Activated T-helper 1 cell treated with anti-CD3 and anti-CD28 coated beads, Interleukin-12 subunit alpha, Interleukin-12 subunit beta, Interleukin-2, Interleukin-4 antibody, amounts not matched to agents 30 ng/mL and 10 ng/mL and 1 ng/mL, durations not matched to agents 14 hours and 24 hours and 36 hours (primary cell): Measurements from ENCODE around the gene PPT2. TPM values are rescaled to one million over a fixed set of nuclear protein-coding genes. Genes with fewer than 3 reads are reported as not detected.
A peak's percentile ranks its signal among the peaks of the same experiment; 100 is the strongest.

ENCODE experiments used
- DNase-seq: peaks from one replicate; pipeline ENCODE4 v3.0.0; 2021; ENCODE audit warnings: low spot score
- H3K27ac Mint-ChIP-seq: one replicate; pipeline ENCODE4 v1.8.0; 2021; ENCODE audit warnings: mild to moderate bottlenecking, mixed read lengths
- H3K27me3 Mint-ChIP-seq: one replicate; pipeline ENCODE4 v1.8.0; 2022; ENCODE audit warnings: mild to moderate bottlenecking, moderate library complexity, mixed read lengths; ENCODE audit not compliant: insufficient read depth
- H3K36me3 Mint-ChIP-seq: one replicate; pipeline ENCODE4 v1.8.0; 2021; ENCODE audit warnings: low read depth, mixed read lengths
- H3K4me1 Mint-ChIP-seq: one replicate; pipeline ENCODE4 v1.8.0; 2021; ENCODE audit warnings: low read depth, mixed read lengths
- H3K4me3 Mint-ChIP-seq: one replicate; pipeline ENCODE4 v1.8.0; 2021; ENCODE audit warnings: mild to moderate bottlenecking, moderate library complexity, mixed read lengths
- H3K9me3 Mint-ChIP-seq: one replicate; pipeline ENCODE4 v1.8.0; 2021; ENCODE audit warnings: mixed read lengths
- intact Hi-C: fragments of 100-400 bp; cut with micrococcal nuclease; formaldehyde crosslinking; loops from one replicate; pipeline ENCODE4 v1.15.1; 2024
- total RNA-seq: library from RNA; stranded (reverse); gene quantifications from 2 replicates; pipeline ENCODE4 v1.2.3, GENCODE V29; 2022

Gene PPT2, protein sequence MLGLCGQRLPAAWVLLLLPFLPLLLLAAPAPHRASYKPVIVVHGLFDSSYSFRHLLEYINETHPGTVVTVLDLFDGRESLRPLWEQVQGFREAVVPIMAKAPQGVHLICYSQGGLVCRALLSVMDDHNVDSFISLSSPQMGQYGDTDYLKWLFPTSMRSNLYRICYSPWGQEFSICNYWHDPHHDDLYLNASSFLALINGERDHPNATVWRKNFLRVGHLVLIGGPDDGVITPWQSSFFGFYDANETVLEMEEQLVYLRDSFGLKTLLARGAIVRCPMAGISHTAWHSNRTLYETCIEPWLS
- 12.4 and 17.1 TPM in 2 replicates for total RNA-seq

DNA sequence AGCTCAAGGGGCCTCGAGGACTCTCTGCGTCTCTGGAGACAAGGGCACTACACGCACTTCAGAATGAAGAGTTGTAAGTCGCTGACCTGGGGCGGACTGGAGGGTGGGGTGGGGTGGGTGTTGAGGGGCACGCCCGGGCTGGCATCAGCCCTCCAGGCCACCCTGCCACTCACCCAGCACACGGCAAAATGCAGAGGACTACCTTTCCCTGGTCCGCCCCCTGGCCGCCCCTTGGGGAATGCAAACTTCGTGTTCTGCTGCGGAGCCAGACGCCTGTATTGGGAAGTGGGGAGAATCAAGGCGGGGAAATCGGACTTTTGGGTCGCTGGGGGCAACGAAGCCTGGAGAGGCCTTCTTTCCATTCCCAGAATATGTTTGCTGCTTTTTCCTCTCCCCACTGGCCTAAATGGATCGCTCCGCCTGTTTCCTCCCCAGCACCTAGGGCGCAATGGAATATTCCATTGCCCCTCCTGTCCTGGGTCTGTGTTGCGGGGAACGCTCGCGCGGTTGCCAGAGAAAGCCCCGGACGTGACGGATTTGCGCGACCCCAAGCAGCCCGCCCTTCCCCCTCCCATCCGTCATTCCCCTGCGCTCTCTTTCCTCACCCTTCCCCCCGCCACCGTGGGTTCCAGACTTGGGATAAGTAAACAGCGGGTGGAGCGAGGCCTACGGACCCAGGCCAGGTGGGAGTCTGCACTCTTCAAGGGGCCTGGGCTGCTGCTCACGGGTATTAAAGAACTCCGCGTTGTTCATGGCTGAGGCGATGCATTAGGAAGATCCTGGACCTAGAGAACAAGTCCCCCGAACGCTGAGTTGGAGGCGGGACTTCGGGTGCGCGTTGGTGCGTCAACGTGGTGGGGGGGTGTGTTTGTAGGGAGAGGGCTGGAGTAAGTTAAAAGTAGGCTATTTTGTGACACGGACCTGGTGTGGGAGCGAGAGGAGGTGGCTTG lies at the start of gene PPT2:
TSS of gene PPT2 (plus strand) at position 578 of the 950 bp plus-strand sequence. CDS start 454 bp downstream, outside the sequence.
- Mint-ChIP-seq H3K27ac (peak within 1 kb of the TSS; percentile 86), H3K4me1 (peaks cover 40% of the 10 kb centered on the region), H3K9me3 (no peaks in the 10 kb centered on the region), H3K36me3 (peaks cover 19% of the 10 kb centered on the region), H3K27me3 (peaks cover 36% of the 10 kb centered on the region), H3K4me3 (peak within 1 kb of the TSS; percentile 99)
- intact Hi-C loops, result loop anchor here (1.0 kb wide), 6 partner anchors 22 to 106 kb away; partner anchors contain the start of genes AGPAT1 and FKBPL
- DNase-seq, result peak; percentile 55

DNA sequence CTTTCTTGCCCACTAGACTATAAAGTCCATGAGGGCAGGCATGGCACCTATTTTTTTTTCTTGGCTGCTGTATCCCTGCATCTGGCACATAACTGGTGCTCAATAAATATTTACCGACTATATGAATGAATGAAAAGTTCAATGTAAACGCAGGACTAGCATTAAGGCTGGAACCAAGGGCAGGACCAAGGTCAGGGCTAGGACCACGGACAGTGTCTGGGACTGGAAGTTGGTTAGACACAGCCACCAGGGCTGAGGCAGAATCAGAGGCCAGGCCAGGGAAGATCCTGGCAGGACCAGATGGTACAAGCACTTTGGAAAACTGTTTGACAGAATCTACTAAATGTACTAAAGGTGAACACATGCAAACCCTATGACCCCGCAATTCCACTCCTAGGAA lies 48.5 kb upstream of the PPT2 start:
- no peak overlapping the region for H3K27ac Mint-ChIP-seq
- DNase-seq, result no peak
- no peaks in the 10 kb centered on the region for H3K4me1 Mint-ChIP-seq
- no peaks in the 10 kb centered on the region for H3K36me3 Mint-ChIP-seq
- peaks cover 22% of the 10 kb centered on the region for H3K27me3 Mint-ChIP-seq
- H3K4me3 Mint-ChIP-seq, result no peak overlapping the region
- intact Hi-C loops, result no loop called here
- H3K9me3 Mint-ChIP-seq, result no peaks in the 10 kb centered on the region

DNA sequence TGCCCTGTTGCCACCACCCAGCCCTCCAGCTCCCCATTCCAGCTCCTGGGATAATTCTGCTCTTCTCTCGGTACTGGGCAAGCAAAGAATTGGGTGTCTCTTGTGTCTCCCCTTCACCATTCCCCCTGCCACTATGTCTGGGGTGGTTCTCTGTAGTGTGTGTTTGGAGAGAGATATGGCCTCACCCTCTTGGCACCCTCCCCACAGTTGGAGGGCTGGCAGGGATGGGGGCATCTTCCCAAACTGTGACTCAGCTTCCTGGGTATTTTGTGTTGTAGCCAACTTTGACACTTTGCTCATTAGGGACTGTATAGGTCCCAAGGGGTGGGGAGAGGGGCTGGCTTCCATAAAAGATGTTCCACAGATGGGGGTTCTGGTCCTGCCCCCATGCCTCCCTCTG lies 46.5 kb upstream of the PPT2 start:
- no peak overlapping the region for H3K4me3 Mint-ChIP-seq
- peaks cover 22% of the 10 kb centered on the region for H3K27me3 Mint-ChIP-seq
- peaks cover 8% of the 10 kb centered on the region for H3K36me3 Mint-ChIP-seq
- H3K27ac Mint-ChIP-seq, result no peak overlapping the region
- H3K9me3 Mint-ChIP-seq, result no peaks in the 10 kb centered on the region
- intact Hi-C loops, result no loop called here
- no peaks in the 10 kb centered on the region for H3K4me1 Mint-ChIP-seq
- DNase-seq, result no peak

DNA sequence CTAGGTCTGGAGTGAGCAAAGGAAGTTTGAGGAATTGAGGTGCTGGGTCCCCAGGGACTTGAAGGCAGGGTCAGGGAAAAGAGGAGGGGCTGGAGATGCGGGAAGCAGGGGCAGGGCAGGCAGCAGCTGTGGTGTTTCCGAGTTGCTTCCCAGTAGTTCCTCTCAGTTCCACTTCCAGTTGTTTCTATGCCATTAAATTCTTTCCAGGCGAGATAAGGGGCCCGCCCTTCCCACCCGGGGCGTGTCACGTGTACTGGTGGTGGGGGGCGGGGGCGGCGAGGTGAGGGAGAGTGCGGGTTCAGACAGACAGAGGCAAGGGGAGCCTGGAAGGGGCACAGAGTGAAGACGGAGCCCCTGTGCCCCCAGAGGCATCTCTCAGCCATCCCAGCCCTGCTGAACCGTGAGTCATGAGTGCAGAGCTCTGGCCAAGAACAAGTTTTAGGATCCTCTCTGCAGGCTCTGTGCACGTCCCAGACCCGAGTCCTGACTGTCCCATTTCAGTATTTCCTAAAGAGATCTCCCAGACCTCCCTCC lies 45.8 kb upstream of the PPT2 start:
- peaks cover 22% of the 10 kb centered on the region for H3K27me3 Mint-ChIP-seq
- H3K4me3 Mint-ChIP-seq, result no peak overlapping the region
- no peak overlapping the region for H3K27ac Mint-ChIP-seq
- H3K4me1 Mint-ChIP-seq, result no peaks in the 10 kb centered on the region
- H3K36me3 Mint-ChIP-seq, result peaks cover 9% of the 10 kb centered on the region
- H3K9me3 Mint-ChIP-seq, result no peaks in the 10 kb centered on the region
- DNase-seq, result no peak
- intact Hi-C loops, result no loop called here

DNA sequence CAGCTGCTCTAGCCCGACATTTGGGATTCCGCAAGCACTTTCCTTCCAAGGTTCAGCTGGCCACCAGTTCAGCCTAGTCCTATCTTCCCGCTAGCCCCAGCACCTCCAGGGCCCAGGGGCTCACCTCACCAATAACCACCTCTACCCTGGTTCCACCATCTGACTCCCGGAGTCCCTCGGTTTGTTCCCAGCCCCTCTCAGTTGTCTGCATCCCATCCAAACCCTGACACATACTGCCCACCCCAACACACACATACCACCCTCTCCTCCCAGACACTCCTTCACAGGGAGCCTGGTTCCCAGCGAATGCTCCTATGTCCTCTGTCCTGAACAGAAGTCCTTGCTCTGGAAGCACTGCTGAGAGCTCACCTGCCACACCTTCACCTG lies 45.2 kb upstream of the PPT2 start:
- Mint-ChIP-seq H3K36me3 (peaks cover 13% of the 10 kb centered on the region), H3K9me3 (no peaks in the 10 kb centered on the region), H3K4me3 (no peak overlapping the region), H3K27me3 (peaks cover 22% of the 10 kb centered on the region), H3K4me1 (no peaks in the 10 kb centered on the region), H3K27ac (no peak overlapping the region)
- no peak for DNase-seq
- intact Hi-C loops, result no loop called here

DNA sequence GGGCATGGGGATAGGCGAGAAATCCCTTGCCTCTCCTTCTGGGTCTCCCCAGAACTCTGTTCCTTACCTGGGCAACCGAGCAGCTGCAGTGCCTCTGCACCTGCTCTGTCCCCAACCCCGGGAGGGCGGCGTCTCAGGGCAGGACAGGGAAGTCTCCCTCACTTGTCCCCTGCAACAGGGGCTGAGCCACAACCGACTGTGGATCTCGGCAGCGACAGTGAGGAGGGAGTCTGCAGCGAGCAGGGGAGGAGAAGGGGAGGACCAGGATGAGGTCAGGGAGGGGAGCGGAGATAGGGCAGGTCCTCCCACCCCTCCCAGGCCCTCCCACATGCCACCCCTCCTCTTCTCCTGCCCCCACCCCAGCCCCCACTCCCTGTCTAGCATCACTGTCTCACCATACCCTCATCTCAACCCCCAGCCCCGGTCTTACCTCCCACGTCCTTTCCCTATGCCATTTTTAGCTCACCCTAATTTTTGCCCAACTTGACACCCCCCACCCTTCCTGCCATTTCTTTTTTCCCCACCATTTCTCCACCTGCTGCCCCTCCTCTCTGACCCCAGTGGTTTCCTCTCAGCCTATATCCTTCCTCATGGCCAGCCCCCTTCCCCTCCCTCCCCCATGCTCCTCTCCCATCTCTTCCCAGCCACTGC lies 44.7 kb upstream of the PPT2 start, which contains the start of gene TNXB:
TSS of gene TNXB (minus strand) at position 225 of the 651 bp plus-strand sequence. CDS start 11,140 bp downstream, outside the sequence.
- DNase-seq, result no peak
- Mint-ChIP-seq H3K9me3 (no peaks in the 10 kb centered on the region), H3K4me3 (no peak within 1 kb of the TSS), H3K36me3 (peaks cover 13% of the 10 kb centered on the region), H3K27me3 (peaks cover 20% of the 10 kb centered on the region), H3K27ac (no peak within 1 kb of the TSS), H3K4me1 (no peaks in the 10 kb centered on the region)
- intact Hi-C loops, result no loop called here

DNA sequence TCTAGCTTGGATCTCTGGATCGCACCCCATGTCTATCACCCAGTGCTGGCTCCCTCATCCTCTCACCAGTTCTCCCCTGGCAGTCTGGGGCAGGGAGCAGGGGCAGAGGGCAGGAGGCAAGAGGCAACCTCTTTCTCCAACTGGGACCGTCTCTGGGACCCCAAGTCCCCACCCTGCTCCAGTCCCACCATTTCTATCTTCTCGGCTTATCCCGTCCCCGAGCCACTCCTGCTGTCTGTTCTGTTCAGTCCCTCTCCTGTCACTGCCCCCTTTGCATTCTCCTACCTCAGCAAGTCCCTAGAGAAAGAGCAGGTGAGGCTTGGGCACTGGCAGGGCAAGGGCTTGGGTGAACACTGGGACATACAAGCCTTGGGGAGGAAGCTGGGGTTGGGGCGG lies 44.2 kb upstream of the PPT2 start:
- Mint-ChIP-seq H3K4me1 (no peaks in the 10 kb centered on the region), H3K4me3 (no peak overlapping the region), H3K9me3 (no peaks in the 10 kb centered on the region), H3K36me3 (peaks cover 15% of the 10 kb centered on the region), H3K27ac (no peak overlapping the region), H3K27me3 (peaks cover 20% of the 10 kb centered on the region)
- intact Hi-C loops, result no loop called here
- no peak for DNase-seq

DNA sequence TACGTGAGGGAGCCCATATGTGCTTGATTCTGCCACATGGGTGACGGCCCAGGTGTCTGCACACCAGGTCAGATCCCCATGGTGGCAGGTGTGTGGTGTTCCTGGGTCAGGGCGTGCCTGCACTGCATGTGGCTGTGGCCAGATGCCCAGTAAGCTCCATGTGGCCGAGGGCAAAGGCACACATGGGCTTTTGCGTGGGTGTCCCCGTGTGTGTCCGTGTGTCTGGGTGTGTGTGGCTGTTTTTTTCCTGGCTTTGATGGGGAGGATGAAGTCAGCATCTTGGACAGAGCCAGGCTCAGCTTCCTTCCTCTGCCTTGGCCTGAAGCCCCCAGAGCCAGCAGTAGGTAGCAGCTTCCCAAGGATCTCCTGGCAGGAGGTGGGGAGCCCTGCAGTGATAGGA lies 43.3 kb upstream of the PPT2 start:
- peaks cover 20% of the 10 kb centered on the region for H3K36me3 Mint-ChIP-seq
- no peaks in the 10 kb centered on the region for H3K9me3 Mint-ChIP-seq
- intact Hi-C loops, result no loop called here
- no peak for DNase-seq
- peaks cover 15% of the 10 kb centered on the region for H3K27me3 Mint-ChIP-seq
- H3K27ac Mint-ChIP-seq, result no peak overlapping the region
- H3K4me3 Mint-ChIP-seq, result no peak overlapping the region
- H3K4me1 Mint-ChIP-seq, result no peaks in the 10 kb centered on the region

DNA sequence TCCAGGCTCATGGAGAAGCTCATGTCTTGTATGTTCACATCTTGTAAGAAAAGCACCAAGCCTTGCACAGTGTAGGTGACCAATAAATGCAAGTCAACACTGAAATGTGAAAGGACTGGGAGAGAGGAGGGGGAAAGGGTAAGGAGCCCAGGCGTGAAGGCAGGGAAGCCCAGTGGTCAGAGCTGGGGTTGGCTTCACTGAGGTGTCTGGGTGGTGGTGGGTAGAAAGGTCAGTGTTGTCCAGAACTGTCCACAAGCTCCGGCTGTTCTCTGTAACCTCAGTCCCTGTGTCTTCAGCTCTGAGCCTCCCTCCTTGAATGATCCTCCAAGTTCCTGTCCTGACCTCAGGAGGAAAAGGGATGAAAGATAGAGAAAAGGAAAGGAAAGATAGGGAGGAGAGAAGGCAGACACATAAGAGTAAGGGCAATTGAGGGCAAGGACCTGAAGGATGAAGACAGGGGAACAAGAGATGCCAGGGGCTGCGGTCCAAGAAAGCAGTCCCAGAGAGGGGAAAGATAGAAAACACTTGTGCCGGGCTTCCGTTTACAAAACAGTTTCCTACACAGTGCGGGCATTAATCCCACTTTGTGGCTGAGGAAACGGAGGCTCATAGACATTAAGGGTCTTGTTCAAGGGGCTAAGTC lies 42.4 kb upstream of the PPT2 start:
- H3K27me3 Mint-ChIP-seq, result peaks cover 15% of the 10 kb centered on the region
- H3K27ac Mint-ChIP-seq, result peak overlapping the region; percentile 4
- H3K4me3 Mint-ChIP-seq, result no peak overlapping the region
- no peaks in the 10 kb centered on the region for H3K9me3 Mint-ChIP-seq
- intact Hi-C loops, result no loop called here
- peaks cover 28% of the 10 kb centered on the region for H3K36me3 Mint-ChIP-seq
- no peaks in the 10 kb centered on the region for H3K4me1 Mint-ChIP-seq
- DNase-seq, result no peak

DNA sequence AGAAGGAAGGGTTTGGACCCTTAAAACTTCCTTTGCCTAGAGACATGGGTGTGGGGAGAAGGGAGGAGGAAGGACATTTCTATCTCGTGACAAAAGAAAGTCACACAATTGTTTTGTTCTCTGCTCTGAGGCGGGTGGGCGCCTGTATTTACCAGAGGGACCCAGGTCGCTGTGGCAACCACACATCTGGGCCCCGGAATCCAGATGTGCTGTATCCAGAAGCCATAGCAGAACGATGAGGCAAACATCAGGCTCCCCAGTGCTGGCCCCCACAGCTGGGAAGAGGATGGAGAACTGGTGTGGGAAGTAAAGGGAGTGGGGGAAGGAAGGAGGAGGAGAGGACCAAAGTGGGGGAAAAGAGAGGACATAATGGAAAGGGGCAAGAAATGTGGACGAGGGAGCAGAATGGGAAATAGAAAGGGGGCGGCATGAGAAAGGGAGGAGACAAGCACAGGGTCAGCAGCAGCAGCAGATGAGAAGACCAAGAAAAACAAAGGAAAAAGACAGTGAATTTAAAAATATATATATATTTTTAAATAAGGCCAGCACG lies 41.4 kb upstream of the PPT2 start:
- Mint-ChIP-seq H3K4me3 (no peak overlapping the region), H3K27ac (no peak overlapping the region), H3K4me1 (no peaks in the 10 kb centered on the region), H3K9me3 (no peaks in the 10 kb centered on the region), H3K27me3 (peaks cover 15% of the 10 kb centered on the region), H3K36me3 (peaks cover 31% of the 10 kb centered on the region)
- no peak for DNase-seq
- intact Hi-C loops, result no loop called here

DNA sequence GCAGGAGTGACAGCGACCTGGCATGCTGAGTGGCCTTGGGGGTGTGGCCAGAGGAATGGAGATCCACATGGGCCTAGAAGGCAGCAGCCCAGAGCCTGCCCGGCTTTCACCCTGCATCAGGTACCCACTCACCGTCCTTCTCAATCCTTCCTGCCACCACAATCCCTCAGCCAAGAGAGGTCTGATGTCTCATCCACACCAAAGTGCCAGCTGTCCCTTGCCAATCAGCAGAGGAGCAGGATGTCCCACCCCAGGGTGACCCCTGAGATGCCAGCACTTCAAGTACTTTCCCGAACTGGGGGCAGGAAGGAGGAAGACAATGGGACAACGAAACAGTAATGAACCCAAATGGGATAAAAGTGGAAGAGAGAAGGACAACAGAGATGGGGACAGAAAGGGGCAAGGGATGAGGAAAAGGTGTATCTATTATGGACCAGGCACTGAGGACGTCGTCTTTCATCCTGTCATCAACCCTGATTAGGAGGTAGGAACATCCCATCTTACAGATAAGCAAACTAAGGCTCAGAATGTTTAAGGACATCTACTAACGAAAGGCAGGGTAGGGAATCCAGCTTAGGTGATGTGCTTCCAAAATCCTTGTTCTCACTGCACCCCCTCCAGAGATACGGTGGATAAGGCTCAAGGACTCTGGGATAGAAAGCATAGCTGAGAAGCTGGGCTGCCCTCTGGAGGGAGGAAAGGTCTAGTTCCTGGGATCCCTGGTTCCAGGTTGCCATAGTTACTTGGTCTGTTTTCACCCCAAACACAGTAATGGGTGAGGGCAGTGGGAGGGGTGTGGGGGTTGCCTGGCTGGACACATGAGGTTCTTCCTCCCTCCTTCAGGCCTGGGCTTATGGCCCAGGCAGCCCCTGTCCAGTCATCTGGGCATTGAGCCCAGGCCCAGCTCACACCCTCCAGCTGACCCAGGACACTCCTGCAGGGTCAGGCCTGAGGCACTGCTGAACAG lies 40.3 kb upstream of the PPT2 start:
- Mint-ChIP-seq H3K9me3 (no peaks in the 10 kb centered on the region), H3K27ac (peak overlapping the region; percentile 20), H3K36me3 (peaks cover 34% of the 10 kb centered on the region), H3K4me3 (no peak overlapping the region), H3K4me1 (peaks cover under 1% of the 10 kb centered on the region), H3K27me3 (peaks cover 9% of the 10 kb centered on the region)
- DNase-seq, result no peak
- intact Hi-C loops, result no loop called here
